Upper lobe of left lung (tissue), 4 donors: ENCODE measurements around the gene MAGI3.
A peak's percentile ranks its signal among the peaks of the same experiment; 100 is the strongest.

Source experiments
- CTCF ChIP-seq, 6 experiments: fragments of 450-650 bp in 4 of 6; fragments of 200-600 bp in 2 of 6; sonication (generic) in 2 of 6; IDR thresholded peaks; one replicate each; pipeline ENCODE4 v1.5.1; 2016 to 2019; ENCODE audit warnings: antibody characterized with exemption in 6 of 6
- EP300 ChIP-seq, 4 donors: sonication (generic); formaldehyde crosslinking; IDR thresholded peaks; one replicate each; pipeline ENCODE4 v1.5.1; 2017; ENCODE audit warnings: antibody characterized with exemption in 4 of 4, control low read depth in 2 of 4
- POLR2A ChIP-seq, 4 donors: fragments of 450-650 bp; IDR thresholded peaks; one replicate each; pipeline ENCODE4 v1.5.1; 2016 to 2017; ENCODE audit warnings: antibody characterized with exemption in 4 of 4, mild to moderate bottlenecking in 2 of 4

- no peak for TF ChIP-seq POLR2A (IDR thresholded peaks at IDR 0.05)
- TF ChIP-seq CTCF (IDR thresholded peaks at IDR 0.05) = peak in 1 of 6 experiments; percentile 9
- no peak for TF ChIP-seq EP300 (IDR thresholded peaks at IDR 0.05)
These were observed 745 bp downstream of the MAGI3 start for GRCh38 chr1:113390871-113391648.
